Stimulated activated CD4-positive, alpha-beta T cell treated with anti-CD3 and anti-CD28 coated beads, Interleukin-1b, Interleukin-23, amount 100 ng/mL, for 48 hours (primary cell): ENCODE measurements around the gene DTX3L.
A peak's percentile ranks its signal among the peaks of the same experiment; 100 is the strongest.

Source experiments
- DNase-seq: peaks from one replicate; pipeline ENCODE4 v3.0.0-alpha.2; 2020

Gene DTX3L

DNA sequence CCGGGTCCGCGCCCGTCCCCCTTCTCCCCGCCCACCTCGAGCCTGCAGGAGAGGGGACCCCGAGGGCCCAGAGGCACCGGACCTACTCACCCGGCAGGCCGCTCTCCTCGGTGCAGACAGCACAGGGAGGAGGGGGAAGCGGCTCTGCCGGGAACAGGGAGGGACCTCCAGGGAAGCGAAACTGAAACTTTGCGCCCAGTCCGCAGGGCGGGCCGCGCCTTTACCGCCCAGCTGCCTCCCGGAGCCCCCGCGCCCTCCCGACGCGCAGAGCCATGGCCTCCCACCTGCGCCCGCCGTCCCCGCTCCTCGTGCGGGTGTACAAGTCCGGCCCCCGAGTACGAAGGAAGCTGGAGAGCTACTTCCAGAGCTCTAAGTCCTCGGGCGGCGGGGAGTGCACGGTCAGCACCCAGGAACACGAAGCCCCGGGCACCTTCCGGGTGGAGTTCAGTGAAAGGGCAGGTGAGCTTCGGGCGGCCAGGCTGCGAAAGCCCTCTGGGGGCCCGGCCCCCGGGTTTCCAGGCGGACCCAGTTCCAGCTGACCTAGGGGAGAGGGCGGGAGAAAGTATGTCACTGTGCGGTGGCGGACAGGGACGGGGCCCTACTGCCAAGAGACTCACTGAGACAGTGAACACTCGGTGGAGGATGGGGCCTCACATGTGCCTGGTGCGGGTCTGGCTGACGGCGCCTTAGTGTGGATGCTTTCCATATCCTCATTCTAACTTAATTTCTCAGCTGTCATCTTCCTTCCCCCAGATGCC is at the start of gene DTX3L, which contains the start of gene PARP9:
TSS of gene DTX3L (plus strand) at position 184 of the 758 bp plus-strand sequence. CDS start at position 273, 89 bp downstream.
TSS of gene PARP9 (minus strand) at position 146 of the 758 bp plus-strand sequence. CDS start 4,680 bp downstream, outside the sequence.
- peak; percentile 78 for DNase-seq

DNA sequence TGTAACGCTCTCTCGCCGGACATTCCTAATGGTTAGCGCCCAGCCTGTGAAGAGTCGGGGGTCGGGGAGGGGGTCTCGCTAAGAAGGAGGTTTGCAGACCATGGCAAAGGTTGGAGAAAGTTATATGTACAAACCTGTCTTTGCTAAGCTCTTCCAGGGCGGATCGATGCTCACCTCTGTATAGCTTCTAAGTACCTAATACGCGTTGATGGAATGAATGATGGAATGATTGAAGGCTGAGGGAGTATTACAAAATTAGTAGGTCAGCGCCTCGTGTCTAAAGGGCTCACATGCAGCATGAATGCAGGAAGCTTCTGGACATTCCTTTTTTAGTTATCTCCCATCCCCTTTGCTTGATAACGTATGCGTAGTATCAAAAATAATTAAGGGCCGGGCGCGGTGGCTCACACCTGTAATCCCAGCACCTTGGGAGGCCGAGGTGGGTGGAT is 49.1 kb upstream of the DTX3L start:
- DNase-seq = no peak

DNA sequence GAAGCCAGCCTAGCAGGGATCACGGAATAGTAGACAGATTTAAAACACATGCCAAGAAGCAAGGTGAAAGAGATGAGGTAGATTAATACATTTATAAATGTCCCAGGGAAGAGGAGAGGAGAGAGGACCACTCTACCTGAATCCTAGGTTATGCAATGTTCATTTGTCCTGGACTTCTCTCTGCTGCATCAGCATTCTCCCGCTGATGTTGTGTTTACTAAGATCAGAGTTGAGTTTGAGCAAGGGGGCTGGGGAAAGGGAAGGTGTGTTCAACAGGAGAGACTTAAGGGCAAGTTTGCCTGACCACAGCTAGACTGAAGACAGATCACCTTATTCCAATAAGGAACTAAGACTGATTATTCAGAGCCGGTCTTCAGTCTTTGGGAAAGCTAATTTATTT is 48.3 kb upstream of the DTX3L start:
- no peak for DNase-seq

DNA sequence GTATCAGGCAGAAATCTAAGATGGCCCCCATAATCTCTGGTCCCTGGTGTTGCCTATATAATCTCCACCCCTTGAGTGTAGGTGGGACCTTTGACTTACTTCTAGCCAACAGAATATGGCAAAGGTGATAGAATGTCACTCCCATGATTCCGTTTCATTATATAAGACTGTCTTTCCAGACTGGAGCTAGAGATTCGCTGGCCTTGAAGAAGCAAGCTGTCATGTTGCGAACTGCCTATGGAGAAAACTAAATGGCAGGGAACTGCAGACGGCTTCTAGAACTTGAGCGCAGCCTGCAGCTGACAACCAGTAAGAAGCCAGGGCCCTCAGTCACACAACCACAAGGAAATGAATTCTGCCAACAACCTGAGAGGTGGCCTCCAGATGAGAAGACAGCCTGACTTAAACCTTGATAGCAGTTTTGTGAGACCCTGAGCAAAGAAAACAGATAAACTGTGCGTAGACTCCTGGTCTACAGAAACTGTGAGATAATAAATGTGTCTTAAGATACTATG is 47.2 kb upstream of the DTX3L start:
- no peak for DNase-seq

DNA sequence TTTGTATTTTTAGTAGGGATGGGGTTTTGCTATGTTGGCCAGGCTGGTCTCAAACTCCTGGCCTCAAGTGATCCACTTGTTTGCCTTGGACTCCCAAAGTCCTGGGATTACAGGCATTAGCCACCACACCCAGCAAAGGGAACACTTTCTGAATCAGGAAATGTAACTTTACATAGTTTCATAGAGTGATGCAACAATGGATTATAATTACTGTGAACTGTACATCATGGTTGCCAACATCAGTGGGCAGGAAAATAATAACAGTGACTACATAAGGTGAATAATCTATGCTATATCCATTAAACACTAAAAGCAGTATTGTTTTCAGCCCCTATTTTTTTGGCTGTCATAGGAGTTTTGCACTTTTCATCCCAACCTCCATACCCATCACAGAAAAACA is 44.4 kb upstream of the DTX3L start:
- no peak for DNase-seq

DNA sequence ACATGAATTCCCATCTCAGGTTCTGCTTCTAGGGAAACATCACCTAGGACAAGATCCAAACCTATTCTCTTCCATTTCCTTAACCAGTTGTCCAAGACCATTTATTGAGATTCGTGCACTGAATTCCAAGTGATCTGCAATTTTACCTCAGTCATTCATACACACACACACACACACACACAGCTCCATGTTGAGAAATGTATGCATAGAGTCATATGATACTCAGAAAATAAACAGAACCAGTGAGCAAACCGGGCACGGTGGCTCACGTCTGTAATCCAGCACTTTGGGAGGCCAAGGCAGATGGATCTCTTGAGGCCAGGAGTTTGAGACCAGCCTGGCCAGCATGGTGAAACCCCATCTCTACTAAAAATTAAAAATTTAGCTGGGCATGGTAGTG is 43.3 kb upstream of the DTX3L start:
- no peak for DNase-seq

DNA sequence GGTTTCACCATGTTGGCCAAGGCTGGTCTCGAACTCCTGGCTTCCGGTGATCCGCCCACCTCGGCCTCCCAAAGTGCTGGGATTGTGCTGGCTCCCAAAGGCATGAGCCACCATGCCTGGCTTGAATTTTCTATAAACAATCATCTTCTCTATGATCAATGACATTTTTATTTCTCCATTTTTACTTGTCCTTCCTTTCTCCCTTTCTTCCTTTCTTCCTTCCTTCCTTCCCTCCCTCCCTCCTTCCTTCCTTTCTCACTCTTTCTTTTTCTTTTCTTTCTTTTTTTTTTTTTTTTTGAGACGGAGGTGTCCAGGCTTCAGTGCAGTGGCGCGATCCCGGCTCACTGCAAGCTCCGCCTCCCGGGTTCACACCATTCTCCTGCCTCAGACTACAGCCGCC is 40.8 kb upstream of the DTX3L start:
- no peak for DNase-seq

DNA sequence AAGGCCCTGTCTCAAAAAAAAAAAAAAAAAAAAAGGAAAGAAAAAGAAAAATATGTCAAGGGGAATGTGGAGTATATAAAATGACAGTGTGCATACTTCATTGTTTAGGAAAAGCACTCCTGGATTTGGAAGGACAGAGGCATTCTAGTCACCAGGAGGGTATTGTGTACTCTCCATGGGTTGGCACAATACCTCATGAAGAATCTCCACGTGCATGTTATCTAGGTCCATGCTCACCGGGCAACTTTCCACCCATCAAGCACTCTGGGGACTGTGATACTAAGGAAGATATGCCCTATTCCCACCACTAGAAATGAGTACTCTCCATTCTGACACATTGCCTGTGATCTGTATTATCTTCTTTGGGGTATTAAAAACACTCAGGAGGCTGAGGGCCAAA is 34.0 kb upstream of the DTX3L start:
- no peak for DNase-seq

DNA sequence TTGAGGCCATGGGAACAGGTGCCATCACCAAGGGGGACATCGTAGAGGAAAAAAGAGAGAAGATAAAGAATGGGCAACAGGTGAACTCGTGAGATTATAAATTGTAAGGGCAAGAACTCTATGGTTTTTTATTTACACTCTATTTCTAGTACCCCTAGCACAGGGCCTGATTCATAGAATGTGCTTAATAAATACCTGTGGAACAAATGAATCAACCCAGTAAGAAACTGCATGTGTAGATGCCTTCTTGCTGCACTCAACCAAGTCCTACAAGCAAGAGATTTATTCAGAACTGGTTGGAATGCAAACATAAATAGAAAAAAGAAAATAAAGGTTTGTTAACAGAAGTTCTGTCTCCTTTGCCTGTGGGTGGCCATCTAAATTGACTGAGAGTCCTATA is 30.7 kb upstream of the DTX3L start:
- DNase-seq = no peak

DNA sequence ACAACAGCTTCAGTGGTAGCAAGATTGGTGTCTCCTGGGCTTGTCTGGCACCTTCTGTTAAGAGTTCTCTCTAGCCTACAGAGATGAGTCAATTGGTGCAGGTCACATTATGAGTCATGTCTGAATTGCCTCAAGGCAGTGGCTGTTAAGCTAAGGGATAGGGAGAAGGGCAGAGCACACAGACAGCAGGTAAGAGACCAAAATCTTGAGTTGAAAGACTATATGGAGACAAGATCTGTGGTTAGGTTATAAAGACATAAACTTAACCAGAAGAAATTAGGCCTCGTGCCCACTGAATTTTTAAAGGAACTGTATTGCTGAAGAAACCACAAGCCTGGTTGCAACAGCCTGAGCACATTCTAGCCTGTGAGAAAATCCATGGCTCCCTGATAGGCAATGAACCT is 30.2 kb upstream of the DTX3L start:
- peak; percentile 52 for DNase-seq

DNA sequence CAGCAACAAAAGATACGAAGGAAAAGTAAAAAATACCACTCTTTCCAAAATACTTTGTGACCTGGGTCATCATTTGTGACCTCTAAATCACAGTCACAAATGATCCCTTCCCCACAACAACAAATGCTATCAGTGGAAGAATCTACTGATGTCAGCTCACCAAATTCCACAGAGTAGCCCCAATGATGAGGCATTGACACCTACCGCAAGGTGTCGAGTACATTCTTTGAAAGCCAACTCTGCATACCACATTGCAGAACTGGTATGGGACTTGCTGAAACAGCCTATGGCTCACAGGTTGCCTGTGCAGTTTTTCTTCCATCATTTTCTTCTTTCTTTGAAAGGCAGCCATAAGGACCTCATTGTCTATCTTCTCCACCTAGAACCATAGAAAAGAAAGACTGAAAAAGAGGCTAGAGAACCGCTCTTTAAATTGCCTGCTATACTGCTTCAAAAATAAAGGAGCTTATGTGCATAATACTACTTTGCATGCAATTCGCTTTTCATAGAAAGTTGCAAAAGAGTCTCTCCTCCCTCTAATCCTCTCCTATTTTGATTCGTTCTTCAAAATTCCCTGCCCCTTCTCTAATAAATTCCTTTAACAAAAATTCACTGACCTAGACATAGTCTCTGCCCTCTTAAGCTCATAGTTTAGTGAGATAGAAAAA is 28.0 kb upstream of the DTX3L start:
- DNase-seq = no peak

DNA sequence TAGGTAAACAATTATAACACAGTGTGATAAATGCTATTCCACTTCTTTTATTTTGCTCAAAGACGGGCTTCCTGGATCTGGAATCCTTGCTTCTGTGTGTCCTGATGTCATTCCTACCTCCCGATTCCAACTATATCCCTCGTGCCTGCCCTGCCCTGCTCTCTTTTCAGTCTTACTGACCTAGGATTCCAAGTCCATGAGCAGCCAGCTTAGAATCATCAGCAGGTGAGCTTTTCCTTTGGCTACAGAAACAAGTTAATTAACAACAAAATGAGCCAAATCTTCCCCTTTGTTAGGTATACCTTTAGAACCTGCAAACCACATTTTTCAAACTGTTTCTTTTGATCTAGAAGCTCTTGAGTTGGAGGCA is 27.5 kb upstream of the DTX3L start:
- no peak for DNase-seq

DNA sequence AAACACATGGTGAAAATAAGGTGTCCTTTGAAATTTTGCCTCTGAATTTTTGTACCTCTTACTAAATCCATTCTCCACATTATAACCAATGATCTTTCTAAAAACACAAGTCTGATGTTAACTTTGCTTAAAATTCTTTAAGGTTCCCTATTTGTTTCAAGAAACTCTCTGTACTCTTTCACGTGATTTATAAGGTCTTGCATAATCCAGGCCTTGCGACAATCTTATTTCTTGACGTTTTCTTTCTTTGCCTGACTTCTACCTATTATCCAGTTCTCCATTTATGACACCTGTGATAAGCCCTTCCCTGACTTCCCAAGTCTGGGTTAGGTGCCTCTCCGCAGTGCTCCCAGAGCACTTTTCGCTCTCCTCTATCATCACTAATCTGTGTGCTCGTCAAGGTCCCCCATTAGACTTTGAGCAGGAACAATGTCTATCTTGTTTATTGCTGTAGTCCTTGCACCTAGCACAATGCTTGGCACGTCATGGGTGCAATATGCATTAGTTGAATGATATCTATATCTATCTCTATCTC is 25.1 kb upstream of the DTX3L start:
- DNase-seq = no peak

DNA sequence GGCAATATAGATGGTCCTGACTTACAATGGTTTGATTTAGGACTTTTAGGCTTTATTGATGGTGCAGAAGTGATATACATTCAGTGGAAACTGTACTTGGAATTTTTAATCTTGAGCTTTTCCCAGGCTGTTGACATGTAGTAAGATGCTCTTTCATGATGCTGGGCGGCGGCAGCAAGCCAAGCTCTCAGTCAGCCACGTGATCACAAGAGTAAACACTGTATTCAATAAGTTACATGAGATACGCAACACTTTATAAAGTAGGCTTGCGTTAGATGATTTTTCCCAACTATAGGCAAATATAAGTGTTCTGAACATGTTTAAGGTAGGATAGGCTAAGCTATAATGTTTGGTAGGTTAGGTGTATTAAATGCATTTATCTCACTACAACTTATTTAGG is 18.0 kb upstream of the DTX3L start:
- DNase-seq = no peak

DNA sequence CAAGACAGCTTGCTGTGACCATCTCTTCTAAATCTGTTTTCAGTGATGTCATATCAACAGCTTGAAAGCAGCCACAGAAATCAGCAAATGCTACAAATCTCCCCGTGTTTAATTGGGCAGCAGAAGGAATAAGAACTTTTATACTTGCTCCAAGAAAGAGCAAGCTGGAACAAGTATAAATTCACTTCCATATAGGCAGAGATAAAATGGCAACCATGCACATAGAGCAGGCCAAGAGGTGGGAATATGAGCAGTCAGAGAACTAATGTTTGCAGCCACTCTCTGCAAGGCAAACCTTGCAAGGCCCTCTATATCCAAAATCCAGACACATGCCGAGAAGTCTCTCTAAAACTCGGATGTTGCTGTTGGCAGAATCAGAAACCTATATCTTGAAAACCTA is 16.1 kb upstream of the DTX3L start:
- DNase-seq = no peak

DNA sequence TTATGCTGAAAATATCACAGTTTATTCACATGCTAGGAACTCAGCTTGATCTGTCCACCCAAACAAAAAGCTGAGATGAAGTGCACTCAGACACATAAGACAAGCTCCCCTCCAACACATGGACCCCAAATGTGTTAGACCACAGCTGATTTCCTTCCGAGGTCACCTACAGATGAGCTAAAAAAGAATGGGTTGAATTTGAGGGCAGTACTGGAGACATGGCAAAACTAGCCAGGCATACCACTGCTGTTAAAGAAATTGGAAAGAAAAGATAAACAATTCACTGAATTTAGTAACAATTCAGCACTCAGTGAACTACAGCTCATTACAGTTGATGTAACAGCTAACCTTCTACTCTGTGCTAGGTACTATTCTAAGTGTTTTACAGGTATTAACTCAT is 15.5 kb upstream of the DTX3L start:
- no peak for DNase-seq

DNA sequence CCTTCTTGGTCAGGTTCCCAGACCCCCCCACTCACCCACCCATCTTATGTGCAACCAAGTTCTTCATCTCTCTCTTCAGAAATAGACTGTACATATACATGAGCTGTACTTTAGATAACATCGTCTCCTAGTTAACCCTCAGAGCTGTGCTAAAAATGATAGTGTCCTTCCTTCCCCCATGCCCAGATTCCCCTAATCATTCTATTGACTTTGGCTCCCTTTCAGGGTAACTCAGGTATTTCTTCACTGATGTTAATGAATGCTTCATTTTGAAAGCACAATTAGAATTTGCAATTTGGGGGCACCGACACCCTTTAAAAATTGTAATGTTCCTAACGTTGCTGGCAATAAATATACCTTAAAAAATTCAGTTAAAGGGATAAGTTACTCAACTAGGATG is 11.0 kb upstream of the DTX3L start:
- DNase-seq = no peak

DNA sequence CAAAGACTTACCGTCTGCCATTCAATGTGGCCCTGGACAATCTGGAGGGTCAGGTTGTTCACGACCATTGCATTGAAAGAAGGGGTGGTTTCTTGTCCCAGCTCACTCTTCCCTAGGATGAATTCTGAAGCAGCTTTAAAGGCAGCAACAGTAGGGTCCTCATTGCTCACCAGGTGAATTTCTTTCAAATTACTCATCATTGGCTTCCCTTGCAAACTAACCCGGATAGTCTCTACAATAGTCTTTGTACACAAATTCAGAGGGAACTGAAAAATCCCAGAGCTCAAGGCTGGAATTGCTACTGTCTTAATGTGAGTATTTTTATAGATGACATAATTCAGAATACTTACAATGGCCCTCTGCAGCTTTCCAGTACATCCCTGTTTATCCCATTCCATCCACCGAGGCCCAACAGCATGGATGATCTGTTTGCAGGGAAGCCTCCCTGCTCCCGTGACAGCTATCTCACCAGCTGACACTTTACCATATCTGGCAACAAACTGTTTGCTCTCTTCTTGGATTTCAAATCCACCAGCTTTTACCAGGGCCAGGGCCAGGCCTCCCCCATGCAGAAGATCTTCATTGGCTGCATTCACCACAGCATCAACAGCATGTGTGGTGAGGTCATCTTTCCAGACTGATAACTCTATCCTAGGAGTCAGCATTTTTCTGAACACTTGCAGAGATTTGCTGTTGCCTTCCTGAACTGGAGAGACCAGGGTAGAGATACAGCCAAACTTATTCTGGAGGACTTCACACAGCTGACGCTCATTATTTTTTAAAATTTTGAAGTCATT is 8.7 kb upstream of the DTX3L start:
- DNase-seq = no peak

DNA sequence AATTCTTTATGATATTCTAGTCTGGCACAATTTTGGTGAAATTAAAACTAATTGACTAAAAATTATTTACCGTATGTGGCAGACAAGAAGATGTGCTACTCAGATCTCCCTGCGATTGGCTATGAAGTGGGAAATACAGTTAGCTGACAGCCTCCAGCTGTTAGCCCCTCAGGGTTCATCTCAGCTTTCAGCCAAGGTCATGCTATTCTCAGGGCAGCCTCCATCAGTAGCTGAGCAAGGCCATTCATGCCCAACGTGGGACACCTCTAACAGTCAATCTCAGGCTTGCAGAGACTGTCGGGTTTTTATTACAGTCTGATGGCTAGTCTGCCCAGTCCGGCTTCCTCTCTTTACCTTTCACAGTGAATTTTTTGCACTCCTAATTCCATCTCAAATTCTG is 6.8 kb upstream of the DTX3L start:
- DNase-seq = no peak

DNA sequence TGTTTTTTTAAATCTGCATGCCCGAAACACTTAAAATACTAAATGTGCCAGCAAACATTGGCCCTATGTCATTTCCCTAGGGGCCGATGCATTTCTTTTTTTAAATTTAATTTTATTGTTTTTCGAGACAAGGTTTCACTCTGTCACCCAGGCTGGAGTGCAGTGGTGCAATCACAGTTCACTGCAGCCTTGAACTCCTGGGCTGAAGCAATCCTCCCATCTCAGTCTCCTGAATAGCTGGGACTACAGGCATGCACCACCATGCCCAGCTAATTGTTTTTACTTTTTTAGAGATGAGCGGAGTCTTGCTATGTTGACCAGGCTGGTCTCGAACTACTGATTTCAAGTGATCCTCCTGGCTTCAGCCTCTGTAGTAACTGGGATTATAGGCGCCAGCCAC is 5.5 kb upstream of the DTX3L start:
- no peak for DNase-seq

DNA sequence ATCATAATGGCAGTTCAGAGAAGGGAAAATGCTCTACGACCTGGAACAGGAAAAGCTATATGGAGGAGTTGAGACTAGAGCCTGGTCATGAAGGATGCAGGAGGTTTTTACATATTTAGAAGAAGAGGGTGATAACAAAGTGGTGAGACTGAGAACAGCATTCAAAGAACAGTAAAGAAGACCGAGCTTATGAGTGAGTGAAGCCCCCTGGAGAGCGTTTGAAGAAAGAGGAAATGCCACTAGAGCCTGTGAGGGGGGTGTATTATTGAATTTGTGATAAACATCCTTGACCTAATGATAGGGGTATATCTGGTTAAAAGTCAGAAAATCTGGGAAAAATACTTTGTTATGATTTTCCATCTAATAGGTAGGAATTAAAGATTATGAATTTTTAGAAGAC is 4.2 kb upstream of the DTX3L start:
- DNase-seq = no peak

DNA sequence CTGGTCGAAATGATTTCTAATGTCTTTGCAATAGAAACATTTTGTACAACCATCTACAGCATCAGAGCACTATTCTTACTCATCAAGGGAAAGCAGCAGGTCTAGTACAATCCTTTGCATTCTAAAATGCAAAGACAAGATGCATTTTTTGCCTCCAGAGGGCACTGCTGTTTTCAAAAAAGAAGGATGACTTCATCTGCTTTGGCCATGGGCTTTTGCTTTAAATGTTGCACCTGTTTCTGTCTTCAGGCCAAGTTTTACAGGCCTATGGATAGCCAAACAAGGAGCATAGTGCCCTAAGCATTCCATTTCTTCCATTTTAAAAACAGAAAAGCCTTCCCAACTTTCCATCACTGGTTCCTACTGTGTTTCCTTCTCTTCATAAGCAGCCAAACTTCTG is 3.5 kb upstream of the DTX3L start:
- DNase-seq = peak; percentile 27
